Prostate gland (tissue), 2 donors: ENCODE data around the gene CDH22. TPM values are rescaled to one million over a fixed set of nuclear protein-coding genes. Genes with fewer than 3 reads are reported as not detected.

Experiments used
- DNase-seq: peaks from one replicate; pipeline ENCODE4 v3.0.0-alpha.2; 2019; ENCODE audit warnings: low spot score
- H3K27ac ChIP-seq, 2 donors: fragments of 200-600 bp; sonication (generic); 2 replicates each; pipeline ENCODE4 v1.5.1; 2017 to 2019
- H3K27me3 ChIP-seq: fragments of 200-600 bp; sonication (generic); replicated peaks from 2 replicates; pipeline ENCODE4 v1.5.1; 2019; ENCODE audit not compliant: insufficient read depth
- H3K36me3 ChIP-seq, 2 donors: fragments of 200-600 bp; sonication (generic); 1 replicate in 1 of 2; 2 replicates in 1 of 2; pipeline versions ENCODE4 v1.5.1 to v1.8.1; 2017 to 2019
- H3K4me1 ChIP-seq: fragments of 200-600 bp; sonication (generic); replicated peaks from 2 replicates; pipeline ENCODE4 v1.5.1; 2019
- H3K4me3 ChIP-seq, 2 donors: fragments of 200-600 bp; sonication (generic); 2 replicates each; pipeline ENCODE4 v1.5.1; 2017 to 2019
- H3K9me3 ChIP-seq: fragments of 200-600 bp; sonication (generic); 2 replicates; pipeline ENCODE4 v1.5.1; 2017
- POLR2A ChIP-seq: fragments of 450-650 bp; IDR thresholded peaks from one replicate; pipeline ENCODE4 v1.6.1; 2016; ENCODE audit warnings: antibody characterized with exemption, mild to moderate bottlenecking
- POLR2AphosphoS5 ChIP-seq: sonication (generic); formaldehyde crosslinking; IDR thresholded peaks from one replicate; pipeline ENCODE4 v1.6.1; 2017; ENCODE audit warnings: antibody characterized with exemption
- WGBS: methylation state at CpG from one replicate; pipeline ENCODE4 v1.1.5; 2018; 5-methylcytosine and 5-hydroxymethylcytosine counted together
- intact Hi-C: fragments of 100-400 bp; cut with DNase I; formaldehyde crosslinking; loops from one replicate; pipeline ENCODE4 v1.14.2; 2022
- total RNA-seq, 2 donors: library from RNA; depleted of rRNA; stranded (reverse); fragments of >200 nt; gene quantifications; one replicate each; pipeline ENCODE4 v1.1.0, GENCODE V29; 2016
- TF ChIP-seq, protein P1 (sequence below), 4 experiments: fragments of 200-600 bp in 2 of 4; fragments of 450-650 bp in 2 of 4; sonication (generic) in 2 of 4; IDR thresholded peaks; 1 replicate in 3 of 4; 2 replicates in 1 of 4; pipeline ENCODE4 v1.5.1; 2016 to 2019; ENCODE audit warnings: antibody characterized with exemption in 4 of 4, mild to moderate bottlenecking in 2 of 4, moderate library complexity in 2 of 4

The CDH22 gene
- total RNA-seq, 2 donors from 2014 or later = 1.9 to 3.3 TPM

DNA sequence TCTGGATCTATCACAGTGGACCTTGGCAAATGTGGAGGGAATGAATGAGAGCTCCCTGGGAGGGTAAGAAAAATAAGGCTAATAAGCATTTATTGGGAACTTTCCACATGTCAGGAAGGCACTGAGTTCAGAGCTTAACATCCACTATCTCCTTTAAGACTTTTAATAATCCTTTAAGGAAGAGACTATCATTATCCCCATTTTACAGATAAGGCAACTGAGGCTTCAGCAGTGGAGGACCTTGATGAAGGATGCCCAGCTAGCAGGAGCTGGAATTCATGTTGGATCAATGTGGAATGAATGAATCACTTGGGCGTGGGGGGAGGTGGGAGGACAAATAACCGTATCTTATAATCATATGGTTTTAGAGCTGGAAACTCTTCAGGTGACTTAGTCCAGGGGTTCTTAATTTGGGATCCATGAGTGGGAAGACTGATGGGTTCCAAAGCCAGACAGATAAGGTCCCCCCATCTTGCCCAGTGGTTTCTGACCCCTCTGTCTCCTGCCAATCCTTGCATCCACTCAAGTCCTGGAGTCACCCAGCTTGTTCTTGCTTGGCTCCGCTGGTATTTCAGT lies 135.2 kb downstream of the CDH22 start:
- intact Hi-C loops = no loop called here
- TF ChIP-seq, protein P1, sequence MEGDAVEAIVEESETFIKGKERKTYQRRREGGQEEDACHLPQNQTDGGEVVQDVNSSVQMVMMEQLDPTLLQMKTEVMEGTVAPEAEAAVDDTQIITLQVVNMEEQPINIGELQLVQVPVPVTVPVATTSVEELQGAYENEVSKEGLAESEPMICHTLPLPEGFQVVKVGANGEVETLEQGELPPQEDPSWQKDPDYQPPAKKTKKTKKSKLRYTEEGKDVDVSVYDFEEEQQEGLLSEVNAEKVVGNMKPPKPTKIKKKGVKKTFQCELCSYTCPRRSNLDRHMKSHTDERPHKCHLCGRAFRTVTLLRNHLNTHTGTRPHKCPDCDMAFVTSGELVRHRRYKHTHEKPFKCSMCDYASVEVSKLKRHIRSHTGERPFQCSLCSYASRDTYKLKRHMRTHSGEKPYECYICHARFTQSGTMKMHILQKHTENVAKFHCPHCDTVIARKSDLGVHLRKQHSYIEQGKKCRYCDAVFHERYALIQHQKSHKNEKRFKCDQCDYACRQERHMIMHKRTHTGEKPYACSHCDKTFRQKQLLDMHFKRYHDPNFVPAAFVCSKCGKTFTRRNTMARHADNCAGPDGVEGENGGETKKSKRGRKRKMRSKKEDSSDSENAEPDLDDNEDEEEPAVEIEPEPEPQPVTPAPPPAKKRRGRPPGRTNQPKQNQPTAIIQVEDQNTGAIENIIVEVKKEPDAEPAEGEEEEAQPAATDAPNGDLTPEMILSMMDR (IDR thresholded peaks at IDR 0.05) = no peak
- TF ChIP-seq POLR2A (no peak), POLR2AphosphoS5 (no peak)
- no peaks in the 10 kb centered on the region for H3K27me3 ChIP-seq

GRCh38 chr20:46172455-46172854 lies 135.8 kb downstream of the CDH22 start:
- TF ChIP-seq POLR2A (no peak), POLR2AphosphoS5 (no peak)
- TF ChIP-seq, protein P1 (IDR thresholded peaks at IDR 0.05) = no peak
- no peaks in the 10 kb centered on the region for H3K4me1 ChIP-seq
- H3K36me3 ChIP-seq = no peaks in the 10 kb centered on the region
- 69% methylated on average over 6 of the region's 6 CpGs for WGBS
- H3K27me3 ChIP-seq = no peaks in the 10 kb centered on the region
- no peak for DNase-seq
- no peak overlapping the region for H3K4me3 ChIP-seq
- H3K9me3 ChIP-seq = no peaks in the 10 kb centered on the region
- intact Hi-C loops = no loop called here
- H3K27ac ChIP-seq = no peak overlapping the region

More for the DNA sequence above, 135.2 kb downstream of the CDH22 start:
- no peak overlapping the region for H3K4me3 ChIP-seq
- 78% methylated on average over 3 of the region's 3 CpGs for WGBS
- no peak for DNase-seq
- no peak overlapping the region for H3K27ac ChIP-seq
- H3K4me1 ChIP-seq = no peaks in the 10 kb centered on the region
- H3K36me3 ChIP-seq = no peaks in the 10 kb centered on the region
- H3K9me3 ChIP-seq = no peaks in the 10 kb centered on the region

DNA sequence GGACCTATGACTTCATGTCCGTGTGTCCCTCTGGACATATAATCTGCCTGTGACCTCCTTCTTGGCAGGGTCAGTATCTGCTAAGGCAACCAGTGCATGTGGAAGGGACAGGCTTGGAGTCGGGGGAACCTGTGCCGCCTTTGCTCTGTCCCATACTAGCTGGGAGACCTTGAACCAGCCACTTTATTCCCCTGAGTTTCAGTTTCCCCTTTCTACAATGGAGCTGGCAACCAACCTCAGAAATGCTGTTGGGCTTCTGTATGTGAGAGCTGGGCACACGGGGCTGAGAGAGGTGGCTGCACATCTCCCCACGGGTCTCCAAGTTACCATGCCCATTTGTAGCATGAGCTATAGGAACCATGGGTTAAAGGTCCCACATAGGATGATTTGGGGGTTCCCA lies 136.4 kb downstream of the CDH22 start:
- Histone ChIP-seq H3K4me1 (no peaks in the 10 kb centered on the region), H3K36me3 (no peaks in the 10 kb centered on the region), H3K27me3 (no peaks in the 10 kb centered on the region), H3K27ac (no peak overlapping the region), H3K9me3 (no peaks in the 10 kb centered on the region), H3K4me3 (no peak overlapping the region)
- intact Hi-C loops = no loop called here
- no peak for DNase-seq
- 67% methylated on average over 5 of the region's 5 CpGs for WGBS
- TF ChIP-seq POLR2AphosphoS5 (no peak), POLR2A (no peak)
- TF ChIP-seq, protein P1 (IDR thresholded peaks at IDR 0.05) = no peak

DNA sequence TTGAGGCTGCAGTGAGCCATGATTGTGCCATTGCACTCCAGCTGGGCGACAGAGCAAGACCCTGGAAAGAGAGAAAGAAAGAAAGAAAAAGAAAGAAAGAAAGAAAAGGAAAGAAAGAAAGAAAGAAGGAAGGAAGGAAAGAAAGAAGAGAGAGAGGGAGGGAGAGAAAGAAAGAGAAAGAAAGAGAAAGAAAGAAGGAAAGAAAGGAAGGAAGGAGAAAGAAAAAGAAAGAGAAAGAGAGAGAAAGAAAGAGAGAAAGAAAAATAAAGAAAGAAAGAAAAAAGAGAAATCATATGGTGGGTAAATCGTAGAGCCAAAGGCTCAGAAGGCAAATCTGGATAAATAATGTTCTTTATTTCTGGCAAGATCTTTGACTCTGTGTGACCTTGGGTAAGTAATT lies 136.8 kb downstream of the CDH22 start:
- no peaks in the 10 kb centered on the region for H3K36me3 ChIP-seq
- H3K27ac ChIP-seq = no peak overlapping the region
- no peaks in the 10 kb centered on the region for H3K27me3 ChIP-seq
- intact Hi-C loops = no loop called here
- no peak overlapping the region for H3K4me3 ChIP-seq
- no peaks in the 10 kb centered on the region for H3K9me3 ChIP-seq
- no peak for DNase-seq
- TF ChIP-seq POLR2AphosphoS5 (no peak), POLR2A (no peak)
- TF ChIP-seq, protein P1 (IDR thresholded peaks at IDR 0.05) = no peak
- no peaks in the 10 kb centered on the region for H3K4me1 ChIP-seq
- 91% methylated on average over 2 of the region's 2 CpGs for WGBS
